H1 (cell line): ENCODE data around the gene ZFP57. TPM values are rescaled to one million over a fixed set of nuclear protein-coding genes. Genes with fewer than 3 reads are reported as not detected.

Experiments used
- CHD2 ChIP-seq: IDR thresholded peaks from 2 replicates; pipeline ENCODE4 v1.6.1; 2012; ENCODE audit warnings: low read length, improper control_type of control experiment
- EP300 ChIP-seq, 2 experiments: IDR thresholded peaks; 1 replicate in 1 of 2; 2 replicates in 1 of 2; pipeline ENCODE4 v1.6.1; 2011 to 2012; ENCODE audit warnings: low read depth in 2 of 2, low read length in 2 of 2, mild to moderate bottlenecking in 2 of 2, borderline replicate concordance in 1 of 2, inconsistent platforms in 1 of 2, moderate library complexity in 1 of 2
- KDM1A ChIP-seq: fragments of 200-600, 300-600 bp; sonication (generic); IDR thresholded peaks from 2 replicates; pipeline ENCODE4 v1.7.1; 2016; ENCODE audit warnings: mild to moderate bottlenecking, low read length, borderline replicate concordance
- POLR2AphosphoS5 ChIP-seq: IDR thresholded peaks from 2 replicates; pipeline ENCODE4 v1.6.1; 2011; ENCODE audit warnings: low read depth, low read length
- RFX5 ChIP-seq: IDR thresholded peaks from 2 replicates; pipeline ENCODE4 v1.6.1; 2011; ENCODE audit warnings: low read depth, low read length, improper control_type of control experiment, borderline replicate concordance
- RXRA ChIP-seq: IDR thresholded peaks from 2 replicates; pipeline ENCODE4 v1.6.1; 2011; ENCODE audit warnings: low read depth, mild to moderate bottlenecking, low read length, moderate library complexity; ENCODE audit not compliant: insufficient read depth
- TEAD4 ChIP-seq: IDR thresholded peaks from 2 replicates; pipeline ENCODE4 v1.6.1; 2012; ENCODE audit warnings: low read depth, low read length, inconsistent platforms, mixed read lengths
- polyA plus RNA-seq, 7 experiments: library from polyadenylated mRNA; depleted of rRNA in 3 of 7; stranded (reverse) in 5 of 7; unstranded in 2 of 7; fragments of >200 nt in 5 of 7; fragments of 200-250 nt in 2 of 7; gene quantifications; 1 replicate in 5 of 7; 2 replicates in 1 of 7; 4 replicates in 1 of 7; pipeline versions ENCODE4 v1.2.1 to v1.2.3, GENCODE V29; 2011 to 2013; ENCODE audit warnings: missing spikeins in 2 of 7, mixed read lengths in 2 of 7
- total RNA-seq: library from RNA; stranded (reverse); fragmentation: NEBNext Ultra II Directional; extraction: Animal tissue kit (Norgen Biotek cat#: 25700); gene quantifications from 2 replicates; pipeline ENCODE4 v1.2.1, GENCODE V29; 2021

The ZFP57 gene
- total and polyA plus RNA-seq, 2 of the 8 experiments (the other 6 are each of a cell fraction or from before 2014, with no cell fraction given) = 0.85 to 1.2 TPM

GRCh38 chr6:29625337-29625930, 55.5 kb downstream of the ZFP57 start (continued):
- TF ChIP-seq EP300 (IDR thresholded peaks at IDR 0.05; ENCODE audit: borderline replicate concordance in 1 of 2, low read depth in 2 of 2, low read length in 2 of 2) = no peak
- no peak for TF ChIP-seq KDM1A
- no peak for TF ChIP-seq CHD2
- no peak for TF ChIP-seq RXRA
- no peak for TF ChIP-seq TEAD4
- no peak for TF ChIP-seq RFX5
- no peak for TF ChIP-seq POLR2AphosphoS5
- TF ChIP-seq, all 59 proteins: peak for 0
